ENCODE data around the gene PIK3AP1. TPM values are rescaled to one million over a fixed set of nuclear protein-coding genes. Genes with fewer than 3 reads are reported as not detected.
"Not testable (repeated sequence)": the region's sequence is repeated elsewhere in the genome, so short reads cannot be mapped to it uniquely, and the experiment has no call there.

Gene PIK3AP1
- total and polyA plus RNA-seq, 4 donors: 2.1 to 8.7 (median 4.1) TPM

DNA sequence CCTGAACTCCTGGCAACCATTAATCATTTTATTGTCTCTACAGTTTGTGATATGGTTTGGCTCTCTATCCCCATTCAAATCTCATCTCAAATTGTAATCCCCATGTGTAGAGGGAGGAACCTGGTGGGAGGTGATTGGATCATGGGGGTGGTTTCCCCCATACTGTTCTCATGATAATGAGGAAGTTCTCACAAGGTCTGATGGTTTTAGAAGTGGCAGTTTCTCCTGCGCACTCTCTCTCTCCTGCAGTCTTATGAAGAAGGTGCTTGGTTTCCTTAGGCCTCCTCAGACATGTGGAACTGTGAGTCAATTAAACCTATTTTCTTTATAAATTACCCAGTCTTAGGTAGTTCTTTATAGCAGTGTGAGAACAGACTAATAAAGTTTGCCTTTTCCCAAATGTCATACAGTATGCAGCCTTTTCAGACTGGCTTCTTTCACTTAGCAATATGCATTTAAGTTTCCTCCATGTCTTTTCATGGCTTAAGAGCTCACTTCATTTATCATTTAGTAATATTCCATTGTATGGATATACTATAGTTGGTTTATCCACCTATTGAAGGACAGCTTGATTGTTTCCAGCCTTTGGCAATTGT, 17.1 kb upstream of the PIK3AP1 start:
- WGBS (ENCODE audit: insufficient coverage): no CpG with 5 or more reads among the region's 1 CpG
- H3K4me3 ChIP-seq (ENCODE audit: low read depth, low read length); H3K36me3 ChIP-seq (ENCODE audit: control insufficient read depth, insufficient read depth, low read length); H3K27ac ChIP-seq (ENCODE audit: low read depth, low read length); H3K27me3 ChIP-seq (ENCODE audit: control insufficient read depth, insufficient read depth, low read length); H3K4me1 ChIP-seq (ENCODE audit: control insufficient read depth, insufficient read depth, low read length); DNase-seq (ENCODE audit: low read depth in 4 of 6, low spot score in 6 of 6); H3K9me3 ChIP-seq (ENCODE audit: control insufficient read depth, insufficient read depth, low read length): not testable (repeated sequence)

DNA sequence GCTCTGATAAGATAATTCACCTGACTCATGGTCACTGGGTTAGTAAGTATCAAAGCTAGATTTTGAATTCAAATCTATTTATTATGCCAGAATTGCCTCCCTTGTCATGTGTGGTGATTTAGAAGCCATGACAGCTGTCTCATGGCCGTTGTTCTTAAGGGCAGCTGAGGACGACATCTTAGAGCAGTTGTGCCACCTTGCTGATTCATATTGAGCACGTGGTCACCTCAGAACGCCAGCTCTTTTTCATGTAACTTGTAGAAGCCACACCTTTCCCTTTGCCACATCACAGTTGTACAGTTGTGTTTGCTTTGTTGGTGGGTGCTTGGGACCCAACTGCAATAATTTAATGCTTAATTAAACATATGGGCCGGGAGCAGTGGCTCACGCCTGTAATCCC, 4.3 kb upstream of the PIK3AP1 start:
- Histone ChIP-seq H3K4me3 (ENCODE audit: low read depth, low read length) (no peak overlapping the region), H3K9me3 (ENCODE audit: control insufficient read depth, insufficient read depth, low read length) (no peaks in the 10 kb centered on the region), H3K27me3 (ENCODE audit: control insufficient read depth, insufficient read depth, low read length) (peaks cover 11% of the 10 kb centered on the region), H3K4me1 (ENCODE audit: control insufficient read depth, insufficient read depth, low read length) (peaks cover 12% of the 10 kb centered on the region), H3K36me3 (ENCODE audit: control insufficient read depth, insufficient read depth, low read length) (no peaks in the 10 kb centered on the region), H3K27ac (ENCODE audit: low read depth, low read length) (no peak overlapping the region)
- no peak for DNase-seq (ENCODE audit: low read depth in 4 of 6, low spot score in 6 of 6)
- WGBS (ENCODE audit: insufficient coverage): 72% methylated on average over 2 of the region's 6 CpGs

DNA sequence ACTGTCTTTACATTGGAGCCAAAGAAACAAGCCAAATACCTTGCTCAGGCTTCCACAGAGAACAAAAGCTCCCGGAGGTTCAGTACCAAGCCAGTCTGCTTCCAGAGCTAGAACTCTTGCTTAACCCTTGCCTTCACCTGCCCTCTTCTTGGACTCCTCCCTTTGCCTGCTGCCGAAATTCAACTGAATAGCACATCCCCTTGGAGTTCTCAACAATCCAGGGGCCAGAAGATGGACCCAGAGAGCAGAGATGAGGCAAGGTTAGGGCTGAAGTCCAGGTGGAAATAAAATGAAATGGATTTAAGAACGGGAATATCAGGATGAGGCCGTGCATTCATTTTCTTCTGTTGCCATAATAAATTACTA, 876 bp upstream of the PIK3AP1 start:
- H3K36me3 ChIP-seq (ENCODE audit: control insufficient read depth, insufficient read depth, low read length): no peaks in the 10 kb centered on the region
- DNase-seq (ENCODE audit: low read depth in 4 of 6, low spot score in 6 of 6): peak in 1 of 6 donors; percentile 16
- no peak overlapping the region for H3K4me3 ChIP-seq (ENCODE audit: low read depth, low read length)
- peaks cover 12% of the 10 kb centered on the region for H3K4me1 ChIP-seq (ENCODE audit: control insufficient read depth, insufficient read depth, low read length)
- WGBS (ENCODE audit: insufficient coverage): 17% methylated on average over 1 of the region's 4 CpGs
- no peak overlapping the region for H3K27ac ChIP-seq (ENCODE audit: low read depth, low read length)
- no peaks in the 10 kb centered on the region for H3K9me3 ChIP-seq (ENCODE audit: control insufficient read depth, insufficient read depth, low read length)
- H3K27me3 ChIP-seq (ENCODE audit: control insufficient read depth, insufficient read depth, low read length): peaks cover 16% of the 10 kb centered on the region

DNA sequence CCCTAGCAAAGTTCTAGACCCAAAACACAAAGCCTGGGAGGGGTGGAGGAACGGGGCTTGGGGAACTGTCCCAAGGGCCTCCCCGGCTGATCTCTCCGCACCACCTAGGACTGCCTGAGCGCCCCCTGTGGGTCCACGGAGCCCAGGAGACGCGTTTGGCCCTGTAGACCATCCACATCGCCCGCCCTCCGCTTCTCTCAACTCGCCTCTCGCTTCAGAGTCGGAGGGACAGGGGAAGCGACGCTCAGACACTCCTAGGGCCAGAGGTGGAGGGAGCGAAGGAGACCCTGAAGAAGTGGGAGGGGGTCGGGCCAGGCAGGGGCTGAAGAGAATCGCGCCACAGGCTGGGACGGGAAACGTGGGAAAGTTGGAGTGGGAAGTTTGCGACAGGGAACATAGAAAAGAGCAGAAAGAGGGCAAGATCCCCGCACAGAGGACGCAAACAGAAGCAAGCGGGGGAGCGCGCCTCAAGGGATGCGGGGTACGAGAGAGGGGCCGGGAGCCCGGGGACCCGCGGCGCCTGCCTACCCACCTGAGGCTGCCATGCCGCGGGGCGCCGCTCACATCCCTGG, 378 bp downstream of the PIK3AP1 start:
- Histone ChIP-seq H3K36me3 (ENCODE audit: control insufficient read depth, insufficient read depth, low read length) (no peaks in the 10 kb centered on the region), H3K9me3 (ENCODE audit: control insufficient read depth, insufficient read depth, low read length) (no peaks in the 10 kb centered on the region), H3K4me1 (ENCODE audit: control insufficient read depth, insufficient read depth, low read length) (peaks cover 12% of the 10 kb centered on the region), H3K27me3 (ENCODE audit: control insufficient read depth, insufficient read depth, low read length) (peaks cover 16% of the 10 kb centered on the region), H3K27ac (ENCODE audit: low read depth, low read length) (no peak overlapping the region), H3K4me3 (ENCODE audit: low read depth, low read length) (peak overlapping the region; percentile 34)
- WGBS (ENCODE audit: insufficient coverage): 4% methylated on average over 36 of the region's 38 CpGs
- DNase-seq (ENCODE audit: low read depth in 4 of 6, low spot score in 6 of 6): peak in 2 of 6 donors; percentile 27 to 28

DNA sequence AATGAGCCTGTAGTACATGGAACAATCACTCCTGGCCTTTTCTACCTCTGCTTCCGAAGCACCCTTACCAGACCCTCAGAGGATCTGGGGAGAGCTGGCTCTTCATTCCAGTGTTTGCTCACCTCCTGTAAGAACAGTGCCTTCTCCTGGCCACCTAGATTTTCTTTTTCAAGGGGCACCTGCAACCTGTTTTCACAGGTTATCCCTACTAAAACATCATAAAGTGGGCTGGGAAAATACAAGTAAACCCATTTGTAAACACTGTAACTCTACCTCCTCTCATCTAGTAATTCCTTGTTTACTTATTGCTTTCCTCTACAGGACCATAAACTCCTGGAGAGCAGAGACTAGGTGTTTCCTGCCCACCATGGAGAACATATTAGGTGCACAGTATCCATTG, 1.1 kb downstream of the PIK3AP1 start:
- WGBS (ENCODE audit: insufficient coverage): 89% methylated on average over 1 of the region's 1 CpG
- H3K9me3 ChIP-seq (ENCODE audit: control insufficient read depth, insufficient read depth, low read length): no peaks in the 10 kb centered on the region
- H3K27me3 ChIP-seq (ENCODE audit: control insufficient read depth, insufficient read depth, low read length): peaks cover 16% of the 10 kb centered on the region
- no peak overlapping the region for H3K4me3 ChIP-seq (ENCODE audit: low read depth, low read length)
- no peak for DNase-seq (ENCODE audit: low read depth in 4 of 6, low spot score in 6 of 6)
- H3K4me1 ChIP-seq (ENCODE audit: control insufficient read depth, insufficient read depth, low read length): peaks cover 12% of the 10 kb centered on the region
- no peaks in the 10 kb centered on the region for H3K36me3 ChIP-seq (ENCODE audit: control insufficient read depth, insufficient read depth, low read length)
- H3K27ac ChIP-seq (ENCODE audit: low read depth, low read length): no peak overlapping the region

DNA sequence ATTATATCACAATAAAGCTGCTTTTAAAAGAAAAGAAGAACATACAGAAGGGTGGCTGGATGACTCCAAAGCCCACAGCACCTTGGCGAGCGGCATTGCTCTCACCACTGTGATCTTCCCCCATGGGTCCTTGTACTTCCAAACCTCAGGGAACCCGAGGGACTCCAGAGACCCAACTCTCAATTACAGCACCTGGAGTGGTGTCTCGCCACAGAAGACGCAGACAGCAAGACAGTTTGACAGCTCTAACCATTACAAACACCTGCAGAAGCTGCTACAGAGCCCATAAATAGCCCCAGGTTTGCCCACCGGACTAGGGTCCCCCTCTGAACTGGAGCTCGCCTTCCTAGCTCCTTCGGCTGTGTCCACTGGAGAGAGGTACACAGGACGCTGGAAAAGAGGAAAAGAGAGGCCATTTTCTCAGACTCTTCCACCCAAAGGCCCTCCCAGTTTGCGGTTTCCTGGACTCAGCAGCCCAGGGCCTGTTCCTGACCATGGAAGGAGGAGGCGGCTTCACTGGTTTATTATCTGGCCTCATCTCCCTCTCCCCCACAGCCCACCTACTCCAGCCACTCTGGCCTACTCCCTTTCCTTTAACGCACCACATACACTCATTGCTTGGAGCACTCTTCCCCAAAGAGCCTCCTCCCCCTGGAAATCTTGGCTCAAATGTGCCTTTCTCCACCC, 1.9 kb downstream of the PIK3AP1 start:
- 85% methylated on average over 11 of the region's 12 CpGs for WGBS (ENCODE audit: insufficient coverage)

DNA sequence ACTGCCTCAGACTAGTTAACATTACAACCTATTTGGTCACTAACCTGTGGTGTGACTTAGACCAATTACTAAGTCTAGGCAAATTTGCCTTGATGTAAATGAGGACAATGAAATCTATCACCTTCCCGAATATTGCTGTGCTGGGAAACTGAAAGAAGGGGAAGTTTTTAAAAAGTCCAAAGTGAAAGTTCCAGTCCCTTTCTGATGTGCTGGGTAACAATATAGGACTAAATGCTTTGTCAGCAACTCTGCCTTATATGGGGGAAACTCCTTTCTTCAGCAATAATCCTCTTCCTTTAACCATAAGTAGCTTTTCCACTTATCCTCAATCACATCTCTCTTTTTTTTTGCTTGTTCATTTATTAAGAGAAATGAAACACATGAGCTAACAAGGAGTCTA, 3.9 kb downstream of the PIK3AP1 start:
- Histone ChIP-seq H3K9me3 (ENCODE audit: control insufficient read depth, insufficient read depth, low read length) (no peaks in the 10 kb centered on the region), H3K36me3 (ENCODE audit: control insufficient read depth, insufficient read depth, low read length) (no peaks in the 10 kb centered on the region), H3K27ac (ENCODE audit: low read depth, low read length) (no peak overlapping the region), H3K4me1 (ENCODE audit: control insufficient read depth, insufficient read depth, low read length) (peaks cover 12% of the 10 kb centered on the region), H3K4me3 (ENCODE audit: low read depth, low read length) (no peak overlapping the region), H3K27me3 (ENCODE audit: control insufficient read depth, insufficient read depth, low read length) (peaks cover 16% of the 10 kb centered on the region)
- WGBS (ENCODE audit: insufficient coverage): 100% methylated on average over 1 of the region's 1 CpG
- DNase-seq (ENCODE audit: low read depth in 4 of 6, low spot score in 6 of 6): no peak

More for the DNA sequence above, 1.9 kb downstream of the PIK3AP1 start:
- H3K9me3 ChIP-seq (ENCODE audit: control insufficient read depth, insufficient read depth, low read length): no peaks in the 10 kb centered on the region
- H3K4me3 ChIP-seq (ENCODE audit: low read depth, low read length): no peak overlapping the region
- H3K4me1 ChIP-seq (ENCODE audit: control insufficient read depth, insufficient read depth, low read length): peaks cover 12% of the 10 kb centered on the region
- no peak overlapping the region for H3K27ac ChIP-seq (ENCODE audit: low read depth, low read length)
- H3K27me3 ChIP-seq (ENCODE audit: control insufficient read depth, insufficient read depth, low read length): peaks cover 16% of the 10 kb centered on the region
- H3K36me3 ChIP-seq (ENCODE audit: control insufficient read depth, insufficient read depth, low read length): no peaks in the 10 kb centered on the region
- DNase-seq (ENCODE audit: low read depth in 4 of 6, low spot score in 6 of 6): no peak

DNA sequence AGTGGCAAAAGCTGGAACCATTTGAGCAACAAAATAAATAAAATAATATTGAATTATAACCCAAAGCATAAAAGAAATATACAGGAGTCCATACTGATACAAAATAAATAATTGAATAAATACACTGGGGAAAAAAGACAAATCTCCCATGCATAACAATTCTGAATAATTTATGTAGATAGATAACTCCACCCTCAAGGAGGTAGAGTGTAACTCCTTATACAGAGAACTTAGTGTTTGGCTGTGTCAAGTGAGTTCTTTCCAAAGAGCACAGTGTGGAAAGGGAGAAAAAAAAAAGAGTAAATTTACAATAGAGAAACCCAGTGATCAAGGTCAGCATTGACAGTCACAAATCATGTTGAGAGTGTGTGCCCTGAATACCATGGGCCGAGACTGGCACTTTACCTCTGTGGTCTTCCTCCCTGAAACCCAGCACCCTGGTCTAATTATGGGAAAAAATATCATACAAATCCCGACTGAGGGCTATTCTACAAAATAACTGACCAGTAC, 5.5 kb downstream of the PIK3AP1 start:
- no peak for DNase-seq (ENCODE audit: low read depth in 4 of 6, low spot score in 6 of 6)
- no peak overlapping the region for H3K27ac ChIP-seq (ENCODE audit: low read depth, low read length)
- H3K27me3 ChIP-seq (ENCODE audit: control insufficient read depth, insufficient read depth, low read length): peaks cover 7% of the 10 kb centered on the region
- H3K9me3 ChIP-seq (ENCODE audit: control insufficient read depth, insufficient read depth, low read length): no peaks in the 10 kb centered on the region
- no peaks in the 10 kb centered on the region for H3K36me3 ChIP-seq (ENCODE audit: control insufficient read depth, insufficient read depth, low read length)
- no CpG with 5 or more reads among the region's 2 CpGs for whole genome bisulfite sequencing (ENCODE audit: insufficient coverage)
- H3K4me3 ChIP-seq (ENCODE audit: low read depth, low read length): no peak overlapping the region
- H3K4me1 ChIP-seq (ENCODE audit: control insufficient read depth, insufficient read depth, low read length): peaks cover 2% of the 10 kb centered on the region

DNA sequence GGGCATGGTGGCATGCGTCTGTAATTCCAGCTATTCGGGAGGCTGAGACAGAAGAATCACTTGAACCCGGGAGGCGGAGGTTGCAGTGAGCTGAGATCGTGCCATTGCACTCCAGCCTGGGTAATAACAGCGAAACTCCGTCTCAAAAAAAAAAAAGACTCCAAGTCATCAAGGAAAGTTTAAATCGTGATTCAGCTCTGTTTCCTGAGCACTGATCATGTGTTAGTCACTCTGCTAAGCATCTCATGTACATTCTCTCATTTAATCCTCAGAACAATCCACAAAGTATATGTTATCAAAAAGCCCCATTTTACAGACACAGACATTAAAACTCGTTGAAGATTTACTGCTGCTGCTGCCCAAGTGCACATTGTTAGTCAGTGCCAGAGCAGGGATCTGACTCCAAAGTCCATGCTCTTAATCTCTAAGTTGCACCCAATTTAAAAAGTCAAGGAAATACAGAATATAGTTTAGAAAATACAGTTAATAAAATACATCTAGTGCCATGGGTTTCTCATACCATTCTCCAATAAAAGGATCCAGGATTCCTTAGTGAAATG, 6.2 kb downstream of the PIK3AP1 start:
- H3K36me3 ChIP-seq (ENCODE audit: control insufficient read depth, insufficient read depth, low read length): no peaks in the 10 kb centered on the region
- H3K27ac ChIP-seq (ENCODE audit: low read depth, low read length): no peak overlapping the region
- peaks cover under 1% of the 10 kb centered on the region for H3K27me3 ChIP-seq (ENCODE audit: control insufficient read depth, insufficient read depth, low read length)
- 87% methylated on average over 8 of the region's 9 CpGs for WGBS (ENCODE audit: insufficient coverage)
- H3K4me1 ChIP-seq (ENCODE audit: control insufficient read depth, insufficient read depth, low read length): no peaks in the 10 kb centered on the region
- H3K4me3 ChIP-seq (ENCODE audit: low read depth, low read length): no peak overlapping the region
- DNase-seq (ENCODE audit: low read depth in 4 of 6, low spot score in 6 of 6): no peak
- no peaks in the 10 kb centered on the region for H3K9me3 ChIP-seq (ENCODE audit: control insufficient read depth, insufficient read depth, low read length)
